ENCODE measurements around the gene NELFB. TPM values are rescaled to one million over a fixed set of nuclear protein-coding genes. Genes with fewer than 3 reads are reported as not detected.
A peak's percentile ranks its signal among the peaks of the same experiment; 100 is the strongest.

NELFB gene
- total RNA-seq, 8 experiments from 2014 or later = 22.8 to 38.4 (median 34.5) TPM

DNA sequence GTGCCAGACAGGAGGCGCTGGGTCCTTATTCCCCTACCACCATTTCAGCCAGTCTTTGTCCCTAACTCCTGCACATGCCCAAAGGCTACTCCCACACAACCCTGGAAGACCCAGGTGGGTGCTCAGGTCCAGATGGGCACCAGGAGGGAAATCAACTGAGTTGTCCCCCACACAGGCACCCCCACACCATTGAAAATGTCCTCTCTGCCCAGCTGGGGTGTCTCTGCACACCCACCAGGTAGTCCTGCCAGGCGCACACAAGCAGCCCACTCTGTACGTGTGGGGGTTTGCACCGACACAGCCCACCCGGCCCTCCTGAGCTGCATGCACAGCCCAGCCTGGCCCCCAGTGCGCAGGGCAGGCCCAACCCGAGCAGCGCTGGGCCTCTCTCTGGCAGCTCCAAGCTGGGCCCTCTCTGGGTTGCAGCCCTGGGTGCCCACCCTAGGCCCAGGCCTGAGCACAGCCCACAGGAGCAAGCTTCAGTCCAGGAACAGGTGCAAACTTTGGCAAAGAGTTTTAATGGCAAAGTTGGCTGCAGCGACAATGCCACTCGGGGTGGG is 35.3 kb upstream of the NELFB start:
- Histone ChIP-seq H3K27ac (no peak overlapping the region), H3K4me3 (no peak overlapping the region), H3K4me1 (replicated peaks in 1 of 2) (peaks cover 3 to 19% of the 10 kb centered on the region in 2 donors)
- 100% methylated on average over 1 to 4 of the region's 10 CpGs; no CpG with 5 or more reads in 7 of the 10 experiments for WGBS, 10 experiments
- in situ Hi-C loops (cut with MboI; ENCODE audit: low pct_unique_long_range_greater_than_20kb in 2 of 9, low sequenced_read_pairs in 9 of 9, unreplicated experiment in 9 of 9) = no loop called here
- ATAC-seq (replicated peaks in 6 of 8) = no peak

DNA sequence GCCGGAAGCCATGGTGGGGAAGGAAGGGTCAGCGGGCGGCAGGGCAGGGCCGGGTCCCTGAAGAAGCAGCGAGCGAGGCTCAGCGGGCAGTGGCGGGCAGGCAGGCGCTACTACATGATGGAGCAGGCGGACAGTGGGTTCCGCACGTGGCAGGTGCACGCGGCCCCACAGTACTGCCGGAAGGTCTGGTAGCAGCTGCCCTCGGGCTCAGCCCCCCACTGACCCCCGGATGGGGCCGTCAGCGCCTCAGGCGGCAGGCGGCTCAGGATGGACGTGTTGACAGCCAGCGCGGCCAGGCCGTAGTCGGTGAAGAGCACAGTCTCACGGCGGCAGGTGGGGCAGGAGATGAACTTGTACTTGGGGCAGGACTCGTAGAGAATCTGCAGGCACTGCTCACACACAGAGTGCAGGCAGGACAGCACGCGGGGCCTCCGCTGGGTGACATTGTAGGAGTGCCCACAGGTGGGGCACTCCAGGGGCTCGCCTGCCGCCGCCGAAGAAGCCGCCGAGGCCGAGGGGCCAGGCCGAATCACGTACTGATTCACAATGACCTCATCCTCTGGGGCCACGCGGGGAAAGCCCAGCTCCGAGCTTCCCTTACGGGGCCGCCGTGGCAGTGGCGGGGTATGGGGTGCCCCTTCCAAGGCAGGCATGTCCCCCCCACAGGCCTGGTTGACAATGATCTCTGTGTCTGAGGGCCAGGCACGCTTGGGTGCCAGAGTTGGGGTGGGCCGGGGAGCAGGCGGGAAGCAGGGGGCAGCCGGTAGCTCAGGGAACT is 34.6 kb upstream of the NELFB start:
- H3K4me1 ChIP-seq (replicated peaks in 1 of 2) = peaks cover 3 to 19% of the 10 kb centered on the region in 2 donors
- H3K27ac ChIP-seq = no peak overlapping the region
- no peak for ATAC-seq (replicated peaks in 6 of 8)
- no peak overlapping the region for H3K4me3 ChIP-seq
- WGBS, 10 experiments = 60 to 100% (median 86%) methylated on average over 1 to 6 of the region's 52 CpGs; no CpG with 5 or more reads in 6 of the 10 experiments
- in situ Hi-C loops (cut with MboI; ENCODE audit: low pct_unique_long_range_greater_than_20kb in 2 of 9, low sequenced_read_pairs in 9 of 9, unreplicated experiment in 9 of 9) = no loop called here

DNA sequence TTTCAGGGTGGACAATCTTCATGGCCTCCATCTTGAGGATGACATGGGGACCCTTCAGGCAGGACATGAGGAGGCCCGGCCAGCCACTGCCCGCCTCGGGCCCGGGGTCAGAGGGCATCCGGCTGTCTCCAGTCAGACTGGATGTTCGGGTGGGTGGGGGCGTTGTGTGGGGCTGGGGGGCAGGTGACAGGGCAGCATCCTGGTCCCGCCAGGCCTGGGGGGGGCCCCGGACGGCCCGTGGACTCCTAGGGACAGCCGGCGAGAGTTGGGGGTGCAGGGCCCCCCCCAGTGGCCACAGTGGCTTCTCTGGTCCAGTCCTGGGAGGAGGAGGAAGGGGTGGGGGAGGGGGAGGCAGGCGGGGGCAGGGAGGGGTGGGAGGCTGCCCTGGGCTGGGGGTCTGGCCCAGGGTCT is 34.0 kb upstream of the NELFB start:
- Histone ChIP-seq H3K27ac (no peak overlapping the region), H3K4me3 (peak overlapping the region; percentile 59 to 88 (median 80)), H3K4me1 (replicated peaks in 1 of 2) (peaks cover 3 to 19% of the 10 kb centered on the region in 2 donors)
- in situ Hi-C loops (cut with MboI; ENCODE audit: low pct_unique_long_range_greater_than_20kb in 2 of 9, low sequenced_read_pairs in 9 of 9, unreplicated experiment in 9 of 9) = no loop called here
- no peak for ATAC-seq (replicated peaks in 6 of 8)
- no CpG with 5 or more reads among the region's 14 CpGs for WGBS, 10 experiments

DNA sequence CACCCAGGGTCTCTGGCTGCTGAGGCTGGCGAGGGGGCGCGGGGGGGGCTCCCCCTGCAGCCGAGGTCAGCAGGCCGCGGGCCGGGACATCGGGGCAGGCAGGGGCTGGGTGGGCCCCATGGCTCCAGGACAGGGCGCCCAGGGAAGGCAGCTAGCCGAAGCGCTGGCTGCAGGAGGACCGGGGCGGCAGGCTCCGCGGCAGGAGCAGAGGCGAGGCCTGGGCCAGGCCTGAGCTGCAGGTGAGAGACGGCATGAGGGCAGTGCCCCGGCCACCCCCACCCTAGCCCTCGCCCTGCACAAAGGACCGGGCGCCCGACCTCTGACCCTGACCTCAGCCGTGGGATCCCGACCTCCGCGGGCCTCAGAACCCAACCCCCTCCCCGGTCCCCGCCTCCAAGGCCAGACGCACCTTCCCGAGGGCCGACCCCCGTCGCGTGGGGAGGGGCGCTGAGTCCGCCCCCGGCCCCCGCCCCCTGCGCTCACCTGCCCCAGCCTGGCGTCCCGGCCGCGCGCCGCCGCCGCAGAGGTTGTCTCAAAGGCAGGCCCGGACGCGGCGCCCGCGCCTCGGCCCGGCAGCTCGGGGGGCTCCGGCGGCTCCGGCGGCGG is 33.5 kb upstream of the NELFB start:
- Histone ChIP-seq H3K4me3 (peak overlapping the region; percentile 59 to 88 (median 80)), H3K27ac (peak overlapping the region; percentile 46 to 55), H3K4me1 (replicated peaks in 1 of 2) (peaks cover 3 to 19% of the 10 kb centered on the region in 2 donors)
- WGBS, 10 experiments = no CpG with 5 or more reads among the region's 61 CpGs
- no peak for ATAC-seq (replicated peaks in 6 of 8)
- in situ Hi-C loops (cut with MboI; ENCODE audit: low pct_unique_long_range_greater_than_20kb in 2 of 9, low sequenced_read_pairs in 9 of 9, unreplicated experiment in 9 of 9) = no loop called here

DNA sequence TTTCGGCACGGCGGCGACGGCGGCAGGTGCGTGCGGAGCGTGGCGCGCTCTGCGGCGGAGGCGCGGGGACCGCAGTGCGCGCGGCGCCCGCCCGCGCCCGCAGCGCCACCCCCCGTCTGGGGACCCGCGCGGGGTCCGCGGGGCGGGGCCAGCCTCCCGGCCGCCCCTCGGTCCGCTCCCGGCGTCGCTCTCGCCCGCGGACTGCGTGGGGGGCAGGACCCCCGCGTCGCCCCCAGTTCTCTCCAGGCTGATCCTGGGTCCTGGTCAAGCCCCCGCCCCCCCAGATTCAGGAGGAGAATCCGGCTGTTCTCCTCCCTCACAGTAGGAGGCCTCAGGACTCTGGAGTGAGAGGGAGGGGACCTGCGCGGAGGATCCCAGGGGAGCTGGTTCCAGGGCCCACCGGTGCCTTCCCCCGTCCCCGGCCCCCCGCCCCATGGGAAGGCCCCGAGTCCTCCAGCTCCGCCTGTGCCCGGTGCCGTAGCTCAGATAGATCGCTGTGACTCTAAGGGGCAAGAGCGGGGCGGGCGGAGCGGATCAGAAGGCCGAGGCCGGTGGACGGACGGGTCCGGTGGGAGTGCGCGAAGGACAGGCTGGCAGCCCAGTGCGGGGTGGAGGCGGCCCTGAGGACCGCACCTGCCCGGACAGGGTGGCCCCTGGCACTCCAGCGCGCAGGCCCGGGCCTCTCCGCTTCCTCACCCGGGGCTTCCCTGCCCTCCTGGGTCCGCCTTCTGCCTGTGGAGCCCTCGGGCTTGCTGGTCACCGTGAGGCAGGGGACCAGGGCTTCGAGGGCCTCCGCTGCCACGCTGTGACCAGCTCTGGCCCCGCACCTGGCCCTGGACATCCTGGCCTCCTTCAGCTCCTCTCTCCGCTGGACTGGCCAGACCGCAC is 32.7 kb upstream of the NELFB start, which contains the start of gene RNF208:
Gene RNF208, minus strand, starts transcription at position 51 of the 888 bp plus-strand sequence. CDS start 1,028 bp downstream, outside the sequence.
- peak in 5 of 8 experiments; percentile 10 to 27 (median 20) for ATAC-seq (replicated peaks in 6 of 8)
- Histone ChIP-seq H3K4me1 (replicated peaks in 1 of 2) (peaks cover 3 to 16% of the 10 kb centered on the region in 2 donors), H3K4me3 (peak within 1 kb of the TSS; percentile 59 to 88 (median 80)), H3K27ac (peak within 1 kb of the TSS; percentile 46 to 55)
- WGBS, 10 experiments = 28 to 37% methylated on average over 5 to 7 of the region's 88 CpGs; no CpG with 5 or more reads in 8 of the 10 experiments
- in situ Hi-C loops (cut with MboI; ENCODE audit: low pct_unique_long_range_greater_than_20kb in 2 of 9, low sequenced_read_pairs in 9 of 9, unreplicated experiment in 9 of 9) = no loop called here

DNA sequence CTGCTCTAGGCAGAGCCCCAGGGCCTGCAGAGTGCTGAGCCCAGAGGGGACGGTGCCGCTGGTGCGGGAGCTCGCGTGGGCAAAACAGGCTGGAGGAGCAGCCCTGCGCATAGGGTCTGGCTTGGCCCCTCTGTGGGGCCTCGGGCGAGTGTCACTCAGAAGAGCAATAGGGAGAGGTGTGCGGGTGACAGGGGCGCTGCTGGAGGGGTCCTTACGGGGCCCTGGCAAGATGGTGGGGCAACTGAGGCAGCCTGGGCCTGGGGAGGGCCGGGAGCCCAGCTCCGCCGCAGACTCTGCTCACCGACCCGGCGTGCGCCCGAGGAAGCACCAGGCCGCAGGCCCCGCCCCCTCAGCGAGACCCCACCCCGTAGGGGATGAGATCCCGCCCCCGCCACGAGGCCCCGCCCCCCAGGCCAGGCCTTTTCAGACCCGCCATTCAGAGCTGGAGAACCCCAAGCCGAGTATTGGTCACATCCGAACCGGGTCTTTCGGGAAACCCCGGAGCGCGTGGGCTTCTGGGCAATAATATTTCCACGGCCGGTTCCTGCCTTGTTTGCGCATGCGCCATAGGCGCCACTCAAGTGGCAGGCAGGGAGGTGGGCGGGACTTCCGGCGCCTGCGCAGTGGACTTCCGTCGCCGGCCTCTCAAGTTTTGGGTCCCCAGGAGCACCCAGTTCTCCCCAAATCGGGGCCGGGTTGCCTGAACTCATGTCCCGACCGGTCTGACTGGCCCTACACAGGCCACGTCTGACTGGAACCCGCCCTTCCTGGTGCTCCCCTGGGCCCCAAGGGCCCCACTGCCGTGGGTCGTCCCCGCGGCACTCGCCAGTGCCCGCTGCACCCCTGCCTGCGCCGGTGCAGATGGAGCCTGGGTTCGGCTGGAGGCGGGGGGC is 31.8 kb upstream of the NELFB start:
- in situ Hi-C loops (cut with MboI; ENCODE audit: low pct_unique_long_range_greater_than_20kb in 2 of 9, low sequenced_read_pairs in 9 of 9, unreplicated experiment in 9 of 9) = no loop called here
- Histone ChIP-seq H3K4me3 (peak overlapping the region; percentile 59 to 88 (median 80)), H3K27ac (peak overlapping the region; percentile 46 to 70), H3K4me1 (replicated peaks in 1 of 2) (peaks cover 3 to 16% of the 10 kb centered on the region in 2 donors)
- WGBS, 10 experiments = 0 to 3% methylated on average over 1 to 6 of the region's 63 CpGs; no CpG with 5 or more reads in 8 of the 10 experiments
- peak; percentile 76 to 85 (median 82) for ATAC-seq (replicated peaks in 6 of 8)

DNA sequence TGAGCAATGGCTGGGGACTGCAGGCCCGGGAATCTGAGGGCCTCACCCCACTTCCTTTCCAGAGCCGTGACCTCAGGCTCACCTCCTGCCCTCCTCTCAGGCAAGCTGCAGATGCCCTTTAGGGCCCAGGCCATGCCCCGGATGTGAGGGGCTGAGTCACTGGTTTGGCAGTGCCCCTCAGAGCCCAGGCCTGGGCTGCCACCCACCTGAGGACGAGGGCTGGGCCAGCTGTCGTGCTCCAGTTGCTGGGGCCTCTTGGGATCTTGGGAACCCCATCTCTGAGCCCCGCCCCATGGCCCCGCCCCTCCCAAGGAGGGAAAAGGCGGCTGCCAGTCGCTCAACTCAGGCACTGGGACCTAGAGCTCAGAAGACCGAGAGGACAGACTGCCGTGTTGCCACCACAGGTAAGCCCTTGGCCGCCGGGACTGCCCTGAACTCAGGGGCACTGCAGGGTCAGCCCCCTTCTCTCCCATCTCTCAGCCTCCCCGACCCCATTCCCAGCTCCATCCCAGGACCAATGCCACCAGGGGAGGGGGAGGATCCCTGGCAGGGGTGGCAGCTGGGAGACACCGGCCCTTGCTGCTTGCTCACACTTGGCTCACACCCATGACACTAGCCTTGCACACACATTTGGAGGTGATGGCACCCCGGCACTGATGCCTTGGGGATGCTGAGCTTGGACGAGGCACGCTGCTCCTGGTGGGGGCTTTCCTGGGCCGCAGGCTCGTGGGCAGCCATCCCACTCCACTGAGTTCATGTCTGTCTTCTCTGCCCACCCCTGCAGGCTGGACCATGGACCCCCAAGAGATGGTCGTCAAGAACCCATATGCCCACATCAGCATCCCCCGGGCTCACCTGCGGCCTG is 30.1 kb upstream of the NELFB start, which contains the start of gene CYSRT1:
Gene CYSRT1, plus strand, starts transcription at position 345 of the 865 bp plus-strand sequence. Its CDS starts 448 bp downstream, at position 793.
- H3K4me1 ChIP-seq (replicated peaks in 1 of 2) = peaks cover 3 to 16% of the 10 kb centered on the region in 2 donors
- ATAC-seq (replicated peaks in 6 of 8) = no peak
- 40 to 43% (median 42%) methylated on average over 1 to 3 of the region's 23 CpGs; no CpG with 5 or more reads in 7 of the 10 experiments for WGBS, 10 experiments
- in situ Hi-C loops (cut with MboI; ENCODE audit: low pct_unique_long_range_greater_than_20kb in 2 of 9, low sequenced_read_pairs in 9 of 9, unreplicated experiment in 9 of 9) = loop anchor here in 1 of 9 experiments (25.0 kb wide), 1 partner anchor 113 kb away; the partner anchor contains the start of gene DPP7
- no peak within 1 kb of the TSS for H3K27ac ChIP-seq
- H3K4me3 ChIP-seq = peak within 1 kb of the TSS; percentile 59 to 88 (median 80)

DNA sequence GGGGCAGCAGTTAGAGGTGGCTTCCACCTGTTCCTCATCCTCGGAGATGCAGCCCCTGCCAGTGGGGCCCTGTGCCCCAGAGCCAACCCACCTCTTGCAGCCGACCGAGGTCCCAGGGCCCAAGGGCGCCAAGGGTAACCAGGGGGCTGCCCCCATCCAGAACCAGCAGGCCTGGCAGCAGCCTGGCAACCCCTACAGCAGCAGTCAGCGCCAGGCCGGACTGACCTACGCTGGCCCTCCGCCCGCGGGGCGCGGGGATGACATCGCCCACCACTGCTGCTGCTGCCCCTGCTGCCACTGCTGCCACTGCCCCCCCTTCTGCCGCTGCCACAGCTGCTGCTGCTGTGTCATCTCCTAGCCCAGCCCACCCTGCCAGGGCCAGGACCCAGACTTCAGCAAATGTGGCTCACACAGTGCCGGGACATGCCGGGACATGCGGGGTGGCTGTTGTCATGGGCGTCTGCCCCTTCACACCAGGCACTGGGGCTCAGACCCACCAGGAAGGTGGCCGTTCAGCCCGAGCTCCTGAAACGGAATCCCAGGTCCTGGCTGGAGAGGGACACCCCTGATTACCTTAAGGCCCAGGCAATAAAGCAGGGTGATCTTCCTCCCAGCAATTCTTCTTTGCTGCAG is 29.3 kb upstream of the NELFB start:
- no peak for ATAC-seq (replicated peaks in 6 of 8)
- Histone ChIP-seq H3K27ac (no peak overlapping the region), H3K4me1 (replicated peaks in 1 of 2) (peaks cover 3 to 14% of the 10 kb centered on the region in 2 donors), H3K4me3 (no peak overlapping the region)
- 20 to 80% (median 65%) methylated on average over 1 to 13 of the region's 21 CpGs; no CpG with 5 or more reads in 6 of the 10 experiments for WGBS, 10 experiments
- in situ Hi-C loops (cut with MboI; ENCODE audit: low pct_unique_long_range_greater_than_20kb in 2 of 9, low sequenced_read_pairs in 9 of 9, unreplicated experiment in 9 of 9) = loop anchor here in 1 of 9 experiments (25.0 kb wide), 1 partner anchor 114 kb away; the partner anchor contains the start of gene DPP7

DNA sequence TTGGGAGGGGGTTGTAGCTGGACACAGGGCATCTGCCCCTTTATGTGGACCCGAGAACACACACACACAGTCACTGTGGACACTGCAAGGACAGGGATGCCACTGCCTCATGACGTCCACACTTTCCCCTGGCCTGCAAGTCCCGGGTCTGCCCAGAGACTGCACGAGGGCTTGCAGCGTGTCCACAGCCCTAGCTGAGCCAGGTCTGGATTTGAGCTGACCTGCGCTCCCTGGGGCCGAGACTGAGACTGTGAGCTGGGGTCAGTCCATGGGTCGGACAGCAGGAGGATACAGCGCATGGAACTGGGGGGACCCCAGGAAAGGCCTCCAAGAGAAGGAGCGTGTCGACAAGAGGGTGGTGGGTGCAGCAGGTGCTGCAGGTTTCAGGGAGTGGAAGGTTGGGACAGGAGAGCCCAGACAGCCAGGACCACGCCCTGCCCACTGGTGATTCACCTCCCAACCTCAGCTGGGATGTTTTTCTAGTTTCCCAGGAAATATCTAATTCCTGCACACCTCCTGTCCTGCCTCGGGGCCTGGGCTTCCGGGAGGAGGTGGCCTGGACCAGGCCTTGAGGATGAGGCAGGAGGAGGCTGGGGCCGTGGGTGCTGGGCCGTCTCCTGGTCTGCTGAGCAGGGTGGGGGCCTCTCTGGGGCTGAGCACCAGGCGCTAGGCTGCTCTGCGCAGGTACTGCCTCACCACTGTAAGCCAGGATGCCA is 28.6 kb upstream of the NELFB start:
- Histone ChIP-seq H3K27ac (no peak overlapping the region), H3K4me1 (replicated peaks in 1 of 2) (peaks cover 3 to 12% of the 10 kb centered on the region in 2 donors), H3K4me3 (no peak overlapping the region)
- WGBS, 10 experiments = 38 to 97% (median 60%) methylated on average over 1 to 5 of the region's 18 CpGs; no CpG with 5 or more reads in 3 of the 10 experiments
- in situ Hi-C loops (cut with MboI; ENCODE audit: low pct_unique_long_range_greater_than_20kb in 2 of 9, low sequenced_read_pairs in 9 of 9, unreplicated experiment in 9 of 9) = loop anchor here in 1 of 9 experiments (25.0 kb wide), 1 partner anchor 114 kb away; the partner anchor contains the start of gene DPP7
- ATAC-seq (replicated peaks in 6 of 8) = no peak

Data from motor neuron (in vitro differentiated cells).